8988T (cell line): ENCODE results near the gene GANC.

Experiments used
- DNase-seq: peaks from one replicate; pipeline ENCODE4 v3.0.0; 2011

Gene GANC

GRCh38 chr15:42348083-42348482, 75.1 kb downstream of the GANC start:
- DNase-seq: no peak

GRCh38 chr15:42349186-42349585, 76.2 kb downstream of the GANC start:
- no peak for DNase-seq

DNA sequence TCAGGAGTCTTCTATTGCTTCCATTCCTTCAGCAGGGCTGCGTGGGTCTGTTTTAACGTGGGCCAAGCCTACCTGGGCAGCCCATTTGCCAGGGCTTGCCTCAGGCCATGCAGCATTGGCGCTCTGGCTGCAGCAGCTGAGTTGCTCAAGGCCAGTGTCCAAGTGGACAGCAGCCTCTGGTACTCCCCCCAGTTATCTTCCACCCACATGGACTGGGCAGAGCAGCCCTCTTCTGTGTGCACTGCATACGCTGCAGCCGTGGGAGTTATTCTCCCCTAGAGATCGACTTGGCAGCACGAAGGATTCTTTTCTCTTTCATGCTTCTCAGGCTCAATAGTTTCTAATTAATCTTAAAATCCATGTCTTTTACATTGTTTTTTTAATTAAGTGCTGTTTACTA, 79.4 kb downstream of the GANC start:
- DNase-seq: no peak

DNA sequence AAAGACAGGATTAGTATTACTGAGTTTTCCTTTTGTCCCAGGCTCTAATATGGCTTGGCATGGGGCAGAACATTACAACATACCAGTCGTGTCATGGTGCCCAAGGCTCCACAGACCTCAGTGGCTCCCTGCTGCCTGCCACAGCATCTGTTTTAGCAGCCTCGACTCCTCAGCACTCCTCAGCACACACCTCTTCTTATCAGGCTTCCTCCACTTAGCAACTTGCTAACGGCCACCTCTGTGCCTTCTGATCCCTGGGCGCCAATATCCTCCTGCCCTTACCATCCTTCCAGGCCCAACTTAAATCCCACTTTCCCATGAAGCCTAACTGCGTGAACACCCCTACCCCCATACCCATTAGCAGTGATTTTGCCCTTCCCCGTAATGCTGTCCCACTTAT, 80.1 kb downstream of the GANC start:
- no peak for DNase-seq

GRCh38 chr15:42354824-42355223, 81.8 kb downstream of the GANC start:
- DNase-seq: no peak

DNA sequence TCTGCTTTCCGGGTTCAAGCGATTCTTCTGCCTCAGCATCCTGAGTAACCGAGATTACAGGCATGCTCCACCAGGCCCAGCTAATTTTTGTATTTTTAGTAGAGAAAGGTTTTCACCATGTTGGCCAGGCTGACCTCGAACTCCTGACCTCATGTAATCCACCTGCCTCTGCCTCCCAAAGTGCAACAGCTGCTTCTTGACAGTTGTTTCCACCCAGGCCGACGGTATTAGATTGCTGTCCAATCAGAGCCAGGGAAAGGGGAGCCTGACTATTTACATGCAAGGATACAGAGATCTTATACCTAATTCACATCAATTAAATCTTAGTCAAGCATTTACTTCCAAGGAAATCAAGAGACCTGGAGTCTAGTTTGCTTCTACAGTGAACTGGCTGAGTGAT, 82.3 kb downstream of the GANC start:
- DNase-seq: no peak

GRCh38 chr15:42356851-42357250, 83.8 kb downstream of the GANC start:
- no peak for DNase-seq

DNA sequence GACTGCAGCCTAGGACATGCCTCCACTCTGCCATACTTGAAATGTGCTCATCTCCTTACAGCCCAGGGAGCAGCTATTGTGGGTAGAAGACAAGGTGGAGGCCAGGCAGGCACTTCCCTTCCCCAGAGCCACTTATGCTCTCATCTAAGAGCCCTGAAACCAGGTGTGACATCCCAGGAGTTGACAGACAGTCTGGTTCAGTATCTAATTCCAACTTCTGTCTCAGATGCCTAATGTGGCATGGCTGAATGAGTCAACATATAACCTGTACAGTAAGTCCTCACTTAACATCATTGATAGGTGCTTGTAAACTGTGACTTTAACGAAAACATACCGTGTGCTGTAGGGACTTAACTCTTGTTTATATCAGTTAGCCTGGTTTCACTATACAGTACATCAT, 85.1 kb downstream of the GANC start:
- DNase-seq: no peak

- DNase-seq: no peak
Measured at GRCh38 chr15:42359249-42359648, 86.2 kb downstream of the GANC start, which contains the start of gene CAPN3. Gene CAPN3 (plus strand): TSS chr15:42359501. CDS start chr15:42359806, 305 bp downstream.

GRCh38 chr15:42359985-42360384, 87.0 kb downstream of the GANC start:
- DNase-seq: no peak

GRCh38 chr15:42360535-42361112, 87.6 kb downstream of the GANC start:
- no peak for DNase-seq

- DNase-seq: no peak
Measured at GRCh38 chr15:42363487-42363886, 90.5 kb downstream of the GANC start.

GRCh38 chr15:42363942-42364341, 90.9 kb downstream of the GANC start:
- no peak for DNase-seq

DNA sequence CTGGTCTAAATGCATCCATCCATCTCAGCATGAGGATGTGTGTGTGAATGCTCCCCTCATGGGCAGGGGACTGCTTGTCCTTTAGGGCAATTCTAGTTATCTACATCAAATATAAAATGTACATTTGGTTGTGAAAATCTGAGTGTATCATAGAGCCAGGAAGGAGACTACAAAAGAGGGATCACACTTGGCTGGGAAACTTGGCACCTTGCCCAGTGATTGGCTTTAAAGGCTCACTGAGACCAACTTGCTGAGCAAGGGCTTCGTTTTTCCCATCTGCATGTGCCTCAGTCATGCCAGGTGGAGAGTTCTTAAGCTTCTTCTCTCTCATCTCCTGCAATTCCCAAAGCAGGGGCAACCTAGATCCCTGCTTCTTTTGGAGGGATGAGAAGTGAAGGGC, 91.5 kb downstream of the GANC start:
- DNase-seq: no peak

GRCh38 chr15:42365921-42366550, 93.0 kb downstream of the GANC start:
- no peak for DNase-seq

DNA sequence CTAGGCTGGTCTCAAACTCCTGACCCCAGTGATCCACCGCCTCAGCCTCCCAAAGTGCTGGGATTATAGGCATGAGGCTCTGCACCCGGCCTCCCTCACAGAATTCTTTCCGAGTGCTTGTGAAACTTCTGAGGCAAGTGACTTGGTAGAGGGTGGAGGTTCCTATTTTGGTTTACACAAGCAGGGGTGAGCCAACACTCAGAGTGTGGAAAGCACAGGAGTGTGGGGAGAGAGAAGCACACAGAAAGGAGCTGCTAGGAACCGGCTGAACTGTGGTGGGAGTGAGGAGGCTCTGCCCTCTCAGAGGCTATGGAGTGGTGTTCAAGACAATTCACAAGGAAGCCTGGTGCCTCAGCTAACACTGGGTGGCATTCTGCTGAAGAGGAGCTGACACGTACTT, 94.0 kb downstream of the GANC start:
- no peak for DNase-seq

GRCh38 chr15:42368096-42368495, 95.1 kb downstream of the GANC start:
- no peak for DNase-seq

DNA sequence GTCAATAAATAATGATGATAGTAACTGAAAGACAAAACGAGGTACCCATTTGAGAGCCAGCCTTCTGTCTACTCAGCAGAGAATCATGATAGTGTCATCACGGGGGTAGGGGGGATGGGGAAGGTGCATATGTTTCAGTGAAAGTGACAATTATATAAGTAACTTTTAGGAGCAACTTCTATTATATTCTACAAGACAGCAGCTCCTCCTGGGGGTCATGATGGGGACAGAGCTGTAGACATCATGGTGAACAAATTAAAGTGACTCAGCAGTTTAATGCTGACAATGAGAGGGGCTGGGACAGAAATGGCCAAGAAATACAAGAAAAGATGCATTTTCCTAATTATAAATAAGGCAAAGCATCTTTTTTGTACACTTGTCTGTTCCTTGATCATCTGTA, 98.1 kb downstream of the GANC start:
- DNase-seq: no peak

DNA sequence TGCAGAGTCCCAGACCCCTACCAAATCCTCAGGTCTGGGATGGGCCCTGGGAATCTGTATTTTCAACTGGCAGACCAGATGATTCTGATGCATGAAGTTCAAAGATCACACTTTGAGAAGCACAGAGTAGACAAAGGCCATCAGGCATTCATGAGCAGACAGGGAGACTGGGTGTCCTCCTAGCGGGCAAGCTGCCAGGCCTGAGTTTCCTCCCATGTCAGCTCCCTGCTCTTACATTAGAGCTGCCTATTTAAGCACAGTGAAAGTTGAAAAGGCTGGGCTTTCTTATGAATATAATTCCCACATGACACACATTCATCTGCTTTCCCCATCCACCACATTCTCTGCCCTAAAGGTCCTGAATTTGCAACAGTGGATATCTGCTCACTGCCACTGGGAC, 100.3 kb downstream of the GANC start:
- no peak for DNase-seq

GRCh38 chr15:42373936-42374335, 100.9 kb downstream of the GANC start:
- no peak for DNase-seq

GRCh38 chr15:42374810-42375209, 101.8 kb downstream of the GANC start:
- DNase-seq: no peak

DNA sequence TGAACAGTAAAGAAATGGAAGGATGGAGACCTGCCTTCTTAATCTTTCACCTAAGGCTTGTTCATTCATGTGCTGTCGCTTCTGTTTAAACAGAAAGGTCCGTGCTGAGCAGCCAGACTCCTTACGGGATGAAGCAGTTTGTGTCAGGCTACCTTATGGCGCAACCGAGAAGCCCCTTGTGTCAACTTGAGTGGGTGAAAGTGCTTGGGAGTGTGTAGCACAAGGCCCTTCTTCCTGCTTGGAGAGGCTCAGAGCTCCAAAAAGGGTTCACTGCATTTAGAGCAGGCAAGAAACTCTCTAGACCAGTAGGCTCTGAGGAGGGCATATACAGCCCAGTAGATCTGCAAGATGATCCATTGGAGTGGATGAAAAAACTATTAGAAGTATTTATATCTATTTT, 102.3 kb downstream of the GANC start:
- DNase-seq: no peak

- DNase-seq: no peak
Measured at GRCh38 chr15:42375941-42376340, 102.9 kb downstream of the GANC start.

GRCh38 chr15:42378011-42378410, 105.0 kb downstream of the GANC start:
- no peak for DNase-seq

DNA sequence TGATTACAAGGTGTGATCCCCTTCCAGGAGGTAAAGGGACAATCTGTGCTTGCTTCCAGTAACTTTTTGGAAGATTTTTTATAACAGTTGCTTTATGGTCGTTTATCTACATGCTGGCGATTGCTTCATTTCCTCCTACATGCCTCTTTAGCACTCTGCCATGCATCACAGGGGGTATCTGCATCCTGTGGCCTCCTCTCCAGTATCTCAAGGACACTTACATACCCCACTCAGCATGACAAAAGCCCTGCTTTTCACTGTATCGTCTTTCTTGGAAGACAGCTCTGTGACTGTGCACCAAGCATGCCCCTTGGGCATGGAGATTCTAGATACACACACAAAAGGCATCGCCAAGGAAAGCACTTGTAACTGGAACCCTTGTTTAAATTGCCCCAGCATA, 111.6 kb downstream of the GANC start:
- no peak for DNase-seq
